SU-DHL-6 (cell line): ENCODE data around the gene FAM185A.
"Not testable (repeated sequence)": the region's sequence is repeated elsewhere in the genome, so short reads cannot be mapped to it uniquely, and the experiment has no call there.

Experiments
- EZH2phosphoT487 ChIP-seq: fragments of 200-600 bp; sonication (generic), shearing (Covaris generic); conservative IDR thresholded peaks from 2 replicates; pipeline ENCODE4 v1.6.1; 2018; ENCODE audit warnings: mild to moderate bottlenecking, antibody characterized with exemption, low read length, moderate library complexity, mixed read lengths
- TF ChIP-seq, protein P1 (sequence below): fragments of 200-600 bp; sonication (generic); IDR thresholded peaks from one replicate; pipeline ENCODE4 v1.5.1; 2017; ENCODE audit warnings: antibody characterized with exemption, mild to moderate bottlenecking, low read length, moderate library complexity; ENCODE audit not compliant: insufficient read depth, poor library complexity, severe bottlenecking

DNA sequence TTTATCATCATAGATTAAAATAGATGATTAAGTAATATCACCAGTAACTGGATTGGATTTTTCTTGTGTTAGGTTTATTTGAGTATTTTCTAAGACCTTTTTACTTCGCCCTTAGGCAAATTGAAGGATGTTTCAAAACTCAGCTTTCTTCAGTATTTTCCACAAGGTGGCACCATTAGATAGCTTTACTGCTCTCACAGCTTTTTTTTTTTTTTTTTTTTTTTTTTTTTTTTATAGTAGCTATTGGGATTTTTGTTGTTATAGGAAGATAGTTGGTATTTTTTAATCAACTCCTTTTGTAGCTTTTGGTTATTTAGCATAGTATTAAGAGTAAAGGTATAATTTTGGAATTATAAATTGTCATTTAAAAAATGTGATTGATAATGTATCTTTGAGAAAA, 9.4 kb downstream of the FAM185A start:
- TF ChIP-seq, protein P1, sequence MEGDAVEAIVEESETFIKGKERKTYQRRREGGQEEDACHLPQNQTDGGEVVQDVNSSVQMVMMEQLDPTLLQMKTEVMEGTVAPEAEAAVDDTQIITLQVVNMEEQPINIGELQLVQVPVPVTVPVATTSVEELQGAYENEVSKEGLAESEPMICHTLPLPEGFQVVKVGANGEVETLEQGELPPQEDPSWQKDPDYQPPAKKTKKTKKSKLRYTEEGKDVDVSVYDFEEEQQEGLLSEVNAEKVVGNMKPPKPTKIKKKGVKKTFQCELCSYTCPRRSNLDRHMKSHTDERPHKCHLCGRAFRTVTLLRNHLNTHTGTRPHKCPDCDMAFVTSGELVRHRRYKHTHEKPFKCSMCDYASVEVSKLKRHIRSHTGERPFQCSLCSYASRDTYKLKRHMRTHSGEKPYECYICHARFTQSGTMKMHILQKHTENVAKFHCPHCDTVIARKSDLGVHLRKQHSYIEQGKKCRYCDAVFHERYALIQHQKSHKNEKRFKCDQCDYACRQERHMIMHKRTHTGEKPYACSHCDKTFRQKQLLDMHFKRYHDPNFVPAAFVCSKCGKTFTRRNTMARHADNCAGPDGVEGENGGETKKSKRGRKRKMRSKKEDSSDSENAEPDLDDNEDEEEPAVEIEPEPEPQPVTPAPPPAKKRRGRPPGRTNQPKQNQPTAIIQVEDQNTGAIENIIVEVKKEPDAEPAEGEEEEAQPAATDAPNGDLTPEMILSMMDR, result not testable (repeated sequence)
- not testable (repeated sequence) for TF ChIP-seq EZH2phosphoT487
